Nephron (organoid): ENCODE measurements around the gene OR1I1.

Experiments
- H3K27ac Mint-ChIP-seq, 3 experiments: 2 replicates each; pipeline ENCODE4 v1.8.0; 2020; ENCODE audit warnings: mixed read lengths in 3 of 3, mild to moderate bottlenecking in 2 of 3, moderate library complexity in 1 of 3
- H3K27me3 Mint-ChIP-seq: 2 replicates; pipeline ENCODE4 v1.8.0; 2021; ENCODE audit warnings: low read depth, mild to moderate bottlenecking, moderate library complexity, mixed read lengths
- H3K36me3 Mint-ChIP-seq: 2 replicates; pipeline ENCODE4 v1.8.0; 2020; ENCODE audit warnings: low read depth, mixed read lengths
- H3K4me1 Mint-ChIP-seq: 2 replicates; pipeline ENCODE4 v1.8.0; 2020; ENCODE audit warnings: mixed read lengths
- H3K4me3 Mint-ChIP-seq, 3 experiments: 2 replicates each; pipeline ENCODE4 v1.8.0; 2020; ENCODE audit warnings: mild to moderate bottlenecking in 3 of 3, mixed read lengths in 3 of 3, moderate library complexity in 2 of 3
- H3K9me3 Mint-ChIP-seq: 2 replicates; pipeline ENCODE4 v1.8.0; 2020; ENCODE audit warnings: mixed read lengths
- CTCF ChIP-seq, 3 experiments: fragments of 200-600 bp; sonication (generic); IDR thresholded peaks; one replicate each; pipeline ENCODE4 v1.5.0; 2021; ENCODE audit warnings: antibody characterized with exemption in 3 of 3; ENCODE audit not compliant: unreplicated experiment in 3 of 3

OR1I1 gene

GRCh38 chr19:15142313-15142712 lies 60.3 kb downstream of the OR1I1 start:
- Mint-ChIP-seq H3K4me1 (no peaks in the 10 kb centered on the region), H3K27me3 (peaks cover 11% of the 10 kb centered on the region), H3K4me3 (no peak overlapping the region), H3K36me3 (no peaks in the 10 kb centered on the region), H3K9me3 (peaks cover 17% of the 10 kb centered on the region), H3K27ac (no peak overlapping the region)
- TF ChIP-seq CTCF (IDR thresholded peaks at IDR 0.05; ENCODE audit: unreplicated experiment in 3 of 3): no peak
